ENCODE results near the gene ERBB2. TPM values are rescaled to one million over a fixed set of nuclear protein-coding genes. Genes with fewer than 3 reads are reported as not detected.

Gene ERBB2
- total RNA-seq, 4 donors from 2014 or later = 8.5 to 13.2 (median 12.3) TPM

DNA sequence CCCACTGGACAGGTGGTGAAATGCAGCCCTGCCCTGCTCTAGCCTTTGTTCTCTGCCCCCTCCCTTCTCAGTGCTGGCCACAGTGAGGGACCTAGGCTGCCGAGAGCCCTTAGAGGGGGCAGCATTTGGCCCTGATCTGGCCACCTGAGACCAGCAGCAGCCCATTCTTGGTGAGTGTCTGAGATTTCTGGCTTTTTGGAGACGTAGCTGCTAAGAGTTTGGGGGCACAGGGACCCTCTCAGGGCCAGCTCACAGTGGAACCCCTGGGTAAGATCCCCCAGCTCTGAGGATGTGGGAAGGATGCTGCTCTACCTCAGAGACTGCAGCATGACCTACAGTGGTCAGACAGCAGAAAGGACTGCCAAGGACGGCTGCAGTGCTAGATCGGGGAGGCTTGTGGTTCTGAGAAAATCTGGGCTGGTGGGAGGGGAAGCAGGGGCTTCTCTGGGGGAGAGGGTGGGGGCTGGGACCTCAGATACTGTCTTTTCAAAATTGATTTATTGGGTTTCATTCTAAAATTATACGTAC, 51.2 kb downstream of the ERBB2 start:
- TF ChIP-seq, protein P1, sequence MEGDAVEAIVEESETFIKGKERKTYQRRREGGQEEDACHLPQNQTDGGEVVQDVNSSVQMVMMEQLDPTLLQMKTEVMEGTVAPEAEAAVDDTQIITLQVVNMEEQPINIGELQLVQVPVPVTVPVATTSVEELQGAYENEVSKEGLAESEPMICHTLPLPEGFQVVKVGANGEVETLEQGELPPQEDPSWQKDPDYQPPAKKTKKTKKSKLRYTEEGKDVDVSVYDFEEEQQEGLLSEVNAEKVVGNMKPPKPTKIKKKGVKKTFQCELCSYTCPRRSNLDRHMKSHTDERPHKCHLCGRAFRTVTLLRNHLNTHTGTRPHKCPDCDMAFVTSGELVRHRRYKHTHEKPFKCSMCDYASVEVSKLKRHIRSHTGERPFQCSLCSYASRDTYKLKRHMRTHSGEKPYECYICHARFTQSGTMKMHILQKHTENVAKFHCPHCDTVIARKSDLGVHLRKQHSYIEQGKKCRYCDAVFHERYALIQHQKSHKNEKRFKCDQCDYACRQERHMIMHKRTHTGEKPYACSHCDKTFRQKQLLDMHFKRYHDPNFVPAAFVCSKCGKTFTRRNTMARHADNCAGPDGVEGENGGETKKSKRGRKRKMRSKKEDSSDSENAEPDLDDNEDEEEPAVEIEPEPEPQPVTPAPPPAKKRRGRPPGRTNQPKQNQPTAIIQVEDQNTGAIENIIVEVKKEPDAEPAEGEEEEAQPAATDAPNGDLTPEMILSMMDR (IDR thresholded peaks at IDR 0.05; ENCODE audit: low read depth) = no peak

DNA sequence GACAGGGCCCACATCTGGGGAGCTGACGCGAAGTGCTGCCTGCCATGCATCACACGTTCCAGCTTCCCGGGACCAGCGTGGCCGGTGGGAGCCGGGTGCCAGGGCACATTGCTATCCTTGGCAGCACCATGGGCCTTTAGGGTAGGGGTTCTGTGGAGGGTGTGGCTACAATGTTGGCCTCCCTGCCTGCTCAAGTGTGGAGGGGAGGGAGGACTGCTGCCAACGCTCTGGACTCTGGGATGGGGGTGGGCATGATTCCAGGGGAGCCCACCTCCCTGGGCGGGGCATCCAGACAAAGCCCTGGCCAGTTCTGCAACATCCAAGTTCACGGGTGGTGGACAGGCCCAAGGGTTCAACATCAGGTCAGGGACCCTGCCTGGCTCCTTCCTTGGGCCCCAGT, 51.8 kb downstream of the ERBB2 start:
- TF ChIP-seq, protein P1 (IDR thresholded peaks at IDR 0.05; ENCODE audit: low read depth) = no peak

DNA sequence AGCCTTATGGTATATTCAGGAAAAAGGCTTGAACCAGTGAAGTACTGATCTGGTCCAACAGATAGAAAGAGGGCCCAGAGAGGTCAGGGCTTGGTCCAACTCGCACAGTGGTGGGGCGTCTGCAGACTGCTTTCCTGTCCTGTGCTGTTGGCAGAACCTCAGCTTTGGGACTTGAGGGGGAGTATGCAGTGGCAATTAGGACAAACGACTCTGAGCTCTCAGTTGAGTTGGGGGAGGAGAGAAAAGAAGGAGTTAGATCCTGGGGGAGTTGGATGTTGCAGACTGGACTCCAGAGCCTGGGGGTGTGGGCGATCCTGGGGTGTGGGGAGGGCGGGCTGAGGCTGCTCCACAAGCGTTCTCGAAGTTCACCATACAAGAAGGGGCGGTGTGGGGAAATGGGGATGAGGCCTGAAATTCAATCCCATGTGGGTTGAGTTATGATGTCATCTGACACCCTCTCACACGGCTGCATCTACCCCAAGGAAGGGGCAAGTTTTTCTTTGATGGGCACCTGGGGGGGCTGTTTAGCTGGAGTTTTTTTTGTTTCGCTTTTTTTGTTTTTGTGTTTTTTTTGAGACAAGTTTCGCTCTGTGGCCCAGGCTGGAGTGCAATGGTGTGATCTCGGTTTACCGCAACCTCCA, 52.5 kb downstream of the ERBB2 start:
- TF ChIP-seq, protein P1 (IDR thresholded peaks at IDR 0.05; ENCODE audit: low read depth) = no peak

DNA sequence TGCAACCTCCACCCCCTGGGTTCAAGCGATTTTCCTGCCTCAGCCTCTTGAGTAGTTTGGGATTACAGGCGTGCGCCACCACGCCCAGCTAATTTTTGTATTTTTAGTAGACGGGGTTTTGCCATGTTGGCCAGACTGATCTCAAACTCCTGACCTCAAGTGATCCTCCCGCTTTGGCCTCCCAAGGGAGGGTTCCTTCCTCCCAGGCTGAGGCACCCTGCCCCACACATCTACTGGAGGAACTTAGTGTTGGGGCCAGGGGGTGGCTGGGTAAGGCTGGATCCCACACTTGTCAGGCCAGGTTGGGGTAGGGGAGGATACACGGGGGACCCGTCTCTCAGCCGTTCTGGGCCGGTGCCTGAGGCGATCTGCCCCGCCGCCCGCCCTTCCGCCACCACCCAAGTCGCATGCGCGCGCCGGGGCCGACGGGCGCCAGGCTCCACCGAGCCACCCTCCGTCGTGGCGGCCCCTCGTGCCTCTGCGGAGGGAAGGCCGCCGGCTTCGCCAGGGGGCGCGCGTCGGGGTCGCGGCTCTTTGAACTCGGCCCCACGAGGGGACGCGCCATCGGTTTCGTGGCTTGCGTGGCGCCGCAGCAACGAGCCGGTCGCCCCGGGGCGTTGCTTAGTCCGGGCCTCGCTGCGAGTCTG, 53.8 kb downstream of the ERBB2 start:
- TF ChIP-seq, protein P1 (IDR thresholded peaks at IDR 0.05; ENCODE audit: low read depth) = no peak

DNA sequence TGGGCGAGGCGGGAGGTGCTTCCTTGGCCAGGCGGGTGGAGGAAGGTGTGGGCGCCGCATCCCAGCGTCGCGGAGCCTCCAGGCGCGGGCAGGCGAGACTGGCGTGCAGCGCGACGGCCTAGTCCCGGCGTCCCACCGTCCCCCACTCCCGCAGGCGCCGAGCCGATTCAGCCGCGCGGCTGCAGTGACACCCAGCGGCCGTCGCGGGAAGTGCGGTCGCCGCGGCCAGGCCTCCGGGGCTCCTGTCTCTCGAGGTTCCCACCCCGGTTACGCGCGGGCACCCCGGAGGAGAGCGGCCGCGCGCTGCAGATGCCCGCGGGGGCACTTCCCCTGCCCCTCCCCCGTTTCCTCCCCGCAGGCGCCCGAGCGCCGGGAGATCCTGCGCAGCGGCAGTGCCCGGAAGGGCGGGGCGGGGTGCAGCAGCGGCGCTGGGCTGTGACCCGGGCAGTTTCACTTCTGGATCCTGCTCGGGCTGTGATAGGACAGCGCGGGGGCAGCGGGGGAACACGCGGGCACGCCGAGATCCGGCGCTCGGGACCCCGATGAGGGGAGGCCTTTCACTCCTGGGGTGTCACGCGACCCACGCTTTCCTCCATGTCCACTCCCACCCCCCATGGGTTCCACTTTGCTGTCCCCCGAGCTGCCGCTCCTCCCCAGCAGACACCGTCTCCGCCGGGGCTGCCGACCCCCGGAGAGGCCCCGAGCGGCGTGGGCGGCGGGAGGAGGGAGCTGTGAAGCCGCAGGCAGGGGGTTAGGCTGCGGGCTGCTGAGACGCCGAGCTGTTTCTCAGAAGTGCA, 54.5 kb downstream of the ERBB2 start:
- TF ChIP-seq, protein P1 (IDR thresholded peaks at IDR 0.05; ENCODE audit: low read depth) = no peak

DNA sequence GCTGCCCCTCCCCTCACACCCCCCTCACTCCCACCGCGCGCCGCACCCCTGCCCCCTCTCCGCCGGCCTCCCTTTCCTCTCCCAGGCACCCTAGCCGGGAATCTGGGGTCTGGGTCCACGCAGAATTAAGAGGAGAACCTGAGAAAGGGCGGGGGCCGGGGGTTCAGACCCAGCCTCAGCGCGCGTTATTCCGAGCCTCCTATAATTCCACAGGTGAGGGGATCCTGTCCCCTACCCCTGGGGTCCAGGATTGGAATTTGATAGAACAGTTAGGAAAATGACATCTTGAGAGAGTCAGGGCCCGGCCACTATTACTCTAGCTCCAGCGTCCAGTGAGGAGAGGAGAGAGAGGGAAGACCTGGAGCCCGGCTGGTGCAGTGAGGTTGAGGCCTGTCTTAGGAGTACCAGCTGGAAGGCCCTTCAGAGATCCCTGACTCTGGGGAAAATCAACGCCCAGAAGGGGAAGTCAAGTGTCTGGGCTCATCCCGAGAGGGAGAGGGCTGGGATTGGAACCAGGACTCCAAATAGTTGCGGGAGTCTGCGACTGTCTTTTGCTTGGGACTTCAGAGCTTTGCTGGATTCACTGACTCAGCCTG, 55.2 kb downstream of the ERBB2 start:
- TF ChIP-seq, protein P1 (IDR thresholded peaks at IDR 0.05; ENCODE audit: low read depth) = no peak
